Stimulated activated CD4-positive, alpha-beta T cell treated with anti-CD3 and anti-CD28 coated beads, Interleukin-1b, Interleukin-23, amount 100 ng/mL, for 24 hours (primary cell): ENCODE results near the gene TYR.
"Not testable (repeated sequence)": the region's sequence is repeated elsewhere in the genome, so short reads cannot be mapped to it uniquely, and the experiment has no call there.

Source experiments
- DNase-seq, 4 experiments: peaks; one replicate each; pipeline ENCODE4 v3.0.0-alpha.2; 2020; ENCODE audit warnings: low read depth in 4 of 4, low spot score in 1 of 4

Gene TYR

GRCh38 chr11:89267660-89268302, 90.1 kb downstream of the TYR start:
- DNase-seq: no peak

GRCh38 chr11:89272540-89273088, 94.9 kb downstream of the TYR start:
- DNase-seq: not testable (repeated sequence)

- not testable (repeated sequence) for DNase-seq
Observed at GRCh38 chr11:89273220-89273619, 95.5 kb downstream of the TYR start.

- no peak for DNase-seq
Observed at GRCh38 chr11:89275966-89276365, 98.3 kb downstream of the TYR start.

- DNase-seq: no peak
Observed at GRCh38 chr11:89279176-89279575, 101.5 kb downstream of the TYR start.

- DNase-seq: not testable (repeated sequence)
Observed at GRCh38 chr11:89281032-89281677, 103.5 kb downstream of the TYR start.

GRCh38 chr11:89286601-89287000, 108.9 kb downstream of the TYR start:
- DNase-seq: not testable (repeated sequence)

GRCh38 chr11:89288004-89288403, 110.3 kb downstream of the TYR start:
- DNase-seq: not testable (repeated sequence)

GRCh38 chr11:89293965-89294679, 116.4 kb downstream of the TYR start:
- DNase-seq: no peak

GRCh38 chr11:89295023-89295422, 117.3 kb downstream of the TYR start:
- not testable (repeated sequence) for DNase-seq

GRCh38 chr11:89303029-89303428, 125.4 kb downstream of the TYR start:
- DNase-seq: not testable (repeated sequence)

GRCh38 chr11:89308272-89308671, 130.6 kb downstream of the TYR start:
- DNase-seq: not testable (repeated sequence)

- not testable (repeated sequence) for DNase-seq
Observed at GRCh38 chr11:89309321-89309985, 131.8 kb downstream of the TYR start.

- DNase-seq: not testable (repeated sequence)
Observed at GRCh38 chr11:89310607-89311006, 132.9 kb downstream of the TYR start.

- DNase-seq: no peak
Observed at GRCh38 chr11:89321401-89321800, 143.7 kb downstream of the TYR start.

- DNase-seq: no peak
Observed at GRCh38 chr11:89327885-89328284, 150.2 kb downstream of the TYR start.

GRCh38 chr11:89331940-89332339, 154.3 kb downstream of the TYR start:
- not testable (repeated sequence) for DNase-seq

GRCh38 chr11:89333704-89334103, 156.0 kb downstream of the TYR start:
- not testable (repeated sequence) for DNase-seq

- DNase-seq: not testable (repeated sequence)
Observed at GRCh38 chr11:89337100-89337650, 159.5 kb downstream of the TYR start.

GRCh38 chr11:89338073-89338472, 160.4 kb downstream of the TYR start:
- DNase-seq: not testable (repeated sequence)

GRCh38 chr11:89340450-89340849, 162.8 kb downstream of the TYR start:
- DNase-seq: not testable (repeated sequence)
